DND-41 (cell line): ENCODE data around the gene RUFY2.

Source experiments
- ATAC-seq: fragments of 200-7000 bp; cut with Tn5 transposase; 3 replicates; pipeline ENCODE4 v1.9.1; 2021; ENCODE audit warnings: low read depth; ENCODE audit not compliant: insufficient read depth
- DNase-seq: peaks from one replicate; pipeline ENCODE4 v3.0.0-alpha.2; 2020
- H2AFZ ChIP-seq: 2 replicates; pipeline ENCODE4 v1.6.0; 2012; ENCODE audit warnings: low read depth, low read length
- H3K27ac ChIP-seq: 2 replicates; pipeline ENCODE4 v1.5.1; 2012; ENCODE audit warnings: low read length, inconsistent platforms
- H3K27me3 ChIP-seq: fragments of 200-600 bp; sonication (generic); 2 replicates; pipeline ENCODE4 v1.6.0; 2012; ENCODE audit warnings: low read length, mild to moderate bottlenecking, inconsistent platforms; ENCODE audit not compliant: insufficient read depth, poor library complexity
- H3K36me3 ChIP-seq: 2 replicates; pipeline ENCODE4 v1.5.1; 2012; ENCODE audit warnings: low read length, inconsistent platforms; ENCODE audit not compliant: insufficient read depth
- H3K4me1 ChIP-seq: 2 replicates; pipeline ENCODE4 v1.5.1; 2012; ENCODE audit warnings: mild to moderate bottlenecking, low read length; ENCODE audit not compliant: insufficient read depth
- H3K4me2 ChIP-seq: 2 replicates; pipeline ENCODE4 v1.6.0; 2012; ENCODE audit warnings: mild to moderate bottlenecking, moderate library complexity, low read length, inconsistent platforms; ENCODE audit not compliant: insufficient read depth
- H3K4me3 ChIP-seq, 2 experiments: fragments of 200-600 bp in 1 of 2; shearing (Covaris generic) in 1 of 2; 2 replicates each; pipeline ENCODE4 v1.5.1; 2012 to 2016; ENCODE audit warnings: inconsistent platforms in 2 of 2, low read length in 2 of 2, mild to moderate bottlenecking in 2 of 2, low read depth in 1 of 2, moderate library complexity in 1 of 2
- H3K79me2 ChIP-seq: 2 replicates; pipeline ENCODE4 v1.6.0; 2012; ENCODE audit warnings: low read length, inconsistent platforms; ENCODE audit not compliant: insufficient read depth
- H3K9ac ChIP-seq: 2 replicates; pipeline ENCODE4 v1.6.0; 2012; ENCODE audit warnings: low read depth, mild to moderate bottlenecking, inconsistent platforms, low read length, moderate library complexity
- H3K9me3 ChIP-seq: 2 replicates; pipeline ENCODE4 v1.5.1; 2012; ENCODE audit warnings: low read length, moderate library complexity, mild to moderate bottlenecking, inconsistent platforms; ENCODE audit not compliant: insufficient read depth, severe bottlenecking
- H4K20me1 ChIP-seq: 2 replicates; pipeline ENCODE4 v1.6.0; 2012; ENCODE audit warnings: low read length; ENCODE audit not compliant: insufficient read depth
- EZH2 ChIP-seq: IDR thresholded peaks from 3 replicates; pipeline ENCODE4 v1.6.1; 2012; ENCODE audit warnings: borderline replicate concordance, low read depth, mild to moderate bottlenecking, moderate library complexity, low read length, inconsistent platforms; ENCODE audit not compliant: severe bottlenecking
- TF ChIP-seq, protein P1 (sequence below): IDR thresholded peaks from 2 replicates; pipeline ENCODE4 v1.5.1; 2012; ENCODE audit warnings: borderline replicate concordance, low read length, moderate library complexity, mild to moderate bottlenecking; ENCODE audit not compliant: poor library complexity, severe bottlenecking; ENCODE audit errors: extremely low read depth

Gene RUFY2

GRCh38 chr10:68364101-68364886 is 42.8 kb downstream of the RUFY2 start:
- peaks cover 36% of the 10 kb centered on the region; the same call in 1 of the 2 replicates for H3K36me3 ChIP-seq
- H3K27me3 ChIP-seq, result no peaks in the 10 kb centered on the region
- no peak overlapping the region for H2AFZ ChIP-seq
- no peak for DNase-seq
- H3K4me2 ChIP-seq, result no peak overlapping the region
- H3K9ac ChIP-seq, result no peak overlapping the region
- no peaks in the 10 kb centered on the region for H4K20me1 ChIP-seq
- TF ChIP-seq, protein P1, sequence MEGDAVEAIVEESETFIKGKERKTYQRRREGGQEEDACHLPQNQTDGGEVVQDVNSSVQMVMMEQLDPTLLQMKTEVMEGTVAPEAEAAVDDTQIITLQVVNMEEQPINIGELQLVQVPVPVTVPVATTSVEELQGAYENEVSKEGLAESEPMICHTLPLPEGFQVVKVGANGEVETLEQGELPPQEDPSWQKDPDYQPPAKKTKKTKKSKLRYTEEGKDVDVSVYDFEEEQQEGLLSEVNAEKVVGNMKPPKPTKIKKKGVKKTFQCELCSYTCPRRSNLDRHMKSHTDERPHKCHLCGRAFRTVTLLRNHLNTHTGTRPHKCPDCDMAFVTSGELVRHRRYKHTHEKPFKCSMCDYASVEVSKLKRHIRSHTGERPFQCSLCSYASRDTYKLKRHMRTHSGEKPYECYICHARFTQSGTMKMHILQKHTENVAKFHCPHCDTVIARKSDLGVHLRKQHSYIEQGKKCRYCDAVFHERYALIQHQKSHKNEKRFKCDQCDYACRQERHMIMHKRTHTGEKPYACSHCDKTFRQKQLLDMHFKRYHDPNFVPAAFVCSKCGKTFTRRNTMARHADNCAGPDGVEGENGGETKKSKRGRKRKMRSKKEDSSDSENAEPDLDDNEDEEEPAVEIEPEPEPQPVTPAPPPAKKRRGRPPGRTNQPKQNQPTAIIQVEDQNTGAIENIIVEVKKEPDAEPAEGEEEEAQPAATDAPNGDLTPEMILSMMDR, result no peak
- no peak for TF ChIP-seq EZH2
- no peaks in the 10 kb centered on the region for H3K4me1 ChIP-seq
- no peak overlapping the region for H3K4me3 ChIP-seq
- no peaks in the 10 kb centered on the region for H3K79me2 ChIP-seq
- ATAC-seq, result no peak
- H3K9me3 ChIP-seq, result no peaks in the 10 kb centered on the region
- no peak overlapping the region for H3K27ac ChIP-seq

DNA sequence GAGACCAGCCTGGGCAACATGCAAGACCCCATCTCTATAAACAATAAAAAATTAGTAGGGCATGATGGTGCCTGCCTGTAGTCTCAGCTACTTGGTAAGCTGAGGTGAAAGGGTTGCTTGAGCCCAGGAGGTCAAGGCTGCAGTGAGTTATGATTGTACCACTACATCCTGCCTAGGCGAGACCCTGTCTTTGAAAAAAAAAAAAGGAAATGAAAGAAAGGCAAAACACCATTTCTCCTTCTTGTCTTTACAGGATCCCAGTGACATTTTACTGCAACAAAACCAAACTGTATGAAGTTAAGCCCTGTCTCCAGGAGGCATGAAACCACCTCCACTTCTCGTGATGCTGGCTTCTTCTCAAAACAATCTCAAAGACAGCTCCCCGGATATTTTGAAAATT is 44.5 kb downstream of the RUFY2 start:
- H3K27ac ChIP-seq, result no peak overlapping the region
- ATAC-seq (no peak), DNase-seq (no peak)
- no peaks in the 10 kb centered on the region for H3K9me3 ChIP-seq
- H4K20me1 ChIP-seq, result no peaks in the 10 kb centered on the region
- no peak for TF ChIP-seq EZH2
- TF ChIP-seq, protein P1, result no peak
- no peak overlapping the region for H3K4me3 ChIP-seq
- H3K9ac ChIP-seq, result no peak overlapping the region
- H3K4me1 ChIP-seq, result no peaks in the 10 kb centered on the region
- H3K79me2 ChIP-seq, result no peaks in the 10 kb centered on the region
- H2AFZ ChIP-seq, result no peak overlapping the region
- peaks cover 46% of the 10 kb centered on the region; the same call in 1 of the 2 replicates for H3K36me3 ChIP-seq
- H3K4me2 ChIP-seq, result no peak overlapping the region
- no peaks in the 10 kb centered on the region for H3K27me3 ChIP-seq

DNA sequence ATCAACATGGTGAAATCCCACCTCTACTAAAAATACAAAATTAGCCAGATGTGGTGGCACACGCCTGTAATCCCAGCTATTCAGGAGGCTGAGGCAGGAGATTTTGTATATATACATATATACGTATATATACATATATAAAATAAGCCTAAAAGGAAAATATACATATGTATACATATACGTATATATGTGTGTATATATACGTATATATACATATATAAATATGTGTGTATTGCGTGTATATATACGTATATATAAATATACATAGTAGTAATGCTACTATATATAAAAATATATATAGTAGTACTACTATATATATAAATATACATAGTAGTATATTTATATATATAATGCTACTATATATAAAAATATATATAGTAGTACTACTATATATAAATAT is 47.9 kb downstream of the RUFY2 start:
- no peaks in the 10 kb centered on the region for H3K79me2 ChIP-seq
- DNase-seq (no peak), ATAC-seq (no peak)
- peaks cover 51% of the 10 kb centered on the region for H3K36me3 ChIP-seq
- H3K4me1 ChIP-seq, result no peaks in the 10 kb centered on the region
- no peak overlapping the region for H3K4me3 ChIP-seq
- H2AFZ ChIP-seq, result no peak overlapping the region
- H3K9ac ChIP-seq, result no peak overlapping the region
- TF ChIP-seq, protein P1, result no peak
- no peak for TF ChIP-seq EZH2
- H3K27me3 ChIP-seq, result no peaks in the 10 kb centered on the region
- H3K27ac ChIP-seq, result no peak overlapping the region
- H3K9me3 ChIP-seq, result no peaks in the 10 kb centered on the region
- no peaks in the 10 kb centered on the region for H4K20me1 ChIP-seq
- no peak overlapping the region for H3K4me2 ChIP-seq
